ENCODE data around the gene COL7A1. TPM values are rescaled to one million over a fixed set of nuclear protein-coding genes. Genes with fewer than 3 reads are reported as not detected.

The COL7A1 gene
- total and polyA plus RNA-seq, 2 of the 8 experiments (the other 6 are each of a cell fraction or from before 2014, with no cell fraction given): 10.7 to 13.9 TPM

DNA sequence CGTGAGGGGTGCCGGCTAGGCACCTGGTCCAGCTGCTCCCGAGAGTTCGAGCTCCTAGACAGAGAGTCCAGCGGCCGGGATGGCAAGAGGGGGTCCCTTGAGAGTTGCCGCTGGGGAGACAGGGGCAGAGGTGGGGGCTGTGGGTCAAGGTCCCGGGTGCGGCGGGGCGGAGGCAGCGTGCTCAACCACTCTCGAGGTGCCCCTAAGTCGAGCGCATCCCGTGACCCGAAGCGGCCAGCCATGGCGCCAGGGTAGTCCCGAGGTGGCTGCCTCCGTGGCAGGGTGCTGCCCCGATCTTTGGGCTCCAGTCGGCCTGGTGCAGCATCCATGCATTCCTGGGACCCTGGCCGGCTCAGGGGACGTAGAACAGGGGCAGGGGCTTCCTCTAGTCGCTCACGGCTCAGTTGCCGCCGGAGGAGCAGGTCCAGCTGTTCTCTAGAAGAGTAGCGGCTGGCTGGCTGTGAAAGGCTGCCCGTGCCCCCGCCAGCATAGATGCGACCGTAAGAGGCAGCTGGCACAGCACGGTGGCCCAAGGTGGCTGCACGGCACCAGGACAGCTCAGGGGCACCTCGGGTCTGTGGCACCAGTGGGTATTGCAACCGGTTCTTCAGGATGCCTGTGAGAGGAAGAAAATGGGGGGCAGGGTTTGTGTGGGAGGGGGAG is 44.9 kb upstream of the COL7A1 start:
- Histone ChIP-seq H3K18ac (ENCODE audit: extremely low read depth, low read length) (no peak overlapping the region), H3K4me3 (ENCODE audit: extremely low read depth in 1 of 4, insufficient read depth in 2 of 4, low read depth in 3 of 4, low read length in 4 of 4) (no peak overlapping the region), H2BK120ac (replicated peaks; ENCODE audit: low read depth, low read length) (no peak overlapping the region), H3K4me2 (ENCODE audit: insufficient read depth in 1 of 2, low read depth in 2 of 2, low read length in 2 of 2) (no peak overlapping the region), H3K79me2 (ENCODE audit: control insufficient read depth in 1 of 2, insufficient read depth in 2 of 2, low read length in 2 of 2) (no peaks in the 10 kb centered on the region), H2AK5ac (ENCODE audit: low read depth, low read length) (no peak overlapping the region), H3K4me1 (replicated peaks in 1 of 4; ENCODE audit: control insufficient read depth in 3 of 4, insufficient read depth in 4 of 4, low read length in 3 of 4) (peaks cover 3 to 6% (median 4%) of the 10 kb centered on the region in 4 experiments), H3K56ac (replicated peaks; ENCODE audit: insufficient read length, low read depth, low read length) (no peak overlapping the region), H3K27ac (ENCODE audit: low read depth, low read length) (no peak overlapping the region), H4K8ac (ENCODE audit: extremely low read depth, insufficient read depth, low read length) (no peak overlapping the region), H2BK12ac (ENCODE audit: low read depth, low read length) (no peak overlapping the region), H4K20me1 (replicated peaks in 1 of 2; ENCODE audit: control insufficient read depth in 1 of 2, insufficient read depth in 2 of 2, low read length in 2 of 2) (peaks cover 3 to 7% of the 10 kb centered on the region in 2 experiments), H3K4ac (replicated peaks; ENCODE audit: insufficient read length, low read depth, low read length) (no peak overlapping the region), H2BK20ac (ENCODE audit: low read length) (no peak overlapping the region), H3K23ac (ENCODE audit: insufficient read length) (no peak overlapping the region), H3K9me3 (ENCODE audit: insufficient read depth in 2 of 2, low read depth in 1 of 2, low read length in 1 of 2) (no peaks in the 10 kb centered on the region), H2BK5ac (ENCODE audit: low read depth, low read length) (no peak overlapping the region), H4K91ac (replicated peaks; ENCODE audit: insufficient read length, low read length) (no peak overlapping the region), H2AFZ (ENCODE audit: low read length) (no peak overlapping the region), H3K27me3 (replicated peaks in 1 of 4; ENCODE audit: control insufficient read depth in 3 of 4, extremely low read depth in 1 of 4, insufficient read depth in 3 of 4, low read length in 3 of 4) (no peaks in the 10 kb centered on the region), H4K5ac (ENCODE audit: insufficient read length, low read depth, low read length) (no peak overlapping the region), H3K9ac (replicated peaks in 1 of 4; ENCODE audit: extremely low read depth in 1 of 4, low read depth in 3 of 4, low read length in 3 of 4) (no peak overlapping the region), H2BK15ac (ENCODE audit: low read length) (no peak overlapping the region), H3K36me3 (ENCODE audit: control insufficient read depth in 2 of 4, insufficient read depth in 4 of 4, low read length in 3 of 4) (peaks cover 3 to 29% (median 13%) of the 10 kb centered on the region in 4 experiments; a peak in 5 of 8 replicates), H3K79me1 (ENCODE audit: low read depth, low read length) (no peaks in the 10 kb centered on the region; the same call in 1 of the 2 replicates), H3K14ac (ENCODE audit: insufficient read length) (no peak overlapping the region), H3K23me2 (ENCODE audit: low read depth, low read length) (peaks cover 2% of the 10 kb centered on the region; the same call in 1 of the 2 replicates)
- no peak for TF ChIP-seq EGR1 (IDR thresholded peaks at IDR 0.05; ENCODE audit: borderline replicate concordance, low read depth, low read length)
- TF ChIP-seq JUN (IDR thresholded peaks at IDR 0.05; ENCODE audit: low read depth, low read length): no peak
- no peak for TF ChIP-seq CBX5 (IDR thresholded peaks at IDR 0.05; ENCODE audit: low read depth, low read length)
- TF ChIP-seq NRF1 (IDR thresholded peaks at IDR 0.05; ENCODE audit: low read depth, low read length): no peak
- TF ChIP-seq, protein P1, sequence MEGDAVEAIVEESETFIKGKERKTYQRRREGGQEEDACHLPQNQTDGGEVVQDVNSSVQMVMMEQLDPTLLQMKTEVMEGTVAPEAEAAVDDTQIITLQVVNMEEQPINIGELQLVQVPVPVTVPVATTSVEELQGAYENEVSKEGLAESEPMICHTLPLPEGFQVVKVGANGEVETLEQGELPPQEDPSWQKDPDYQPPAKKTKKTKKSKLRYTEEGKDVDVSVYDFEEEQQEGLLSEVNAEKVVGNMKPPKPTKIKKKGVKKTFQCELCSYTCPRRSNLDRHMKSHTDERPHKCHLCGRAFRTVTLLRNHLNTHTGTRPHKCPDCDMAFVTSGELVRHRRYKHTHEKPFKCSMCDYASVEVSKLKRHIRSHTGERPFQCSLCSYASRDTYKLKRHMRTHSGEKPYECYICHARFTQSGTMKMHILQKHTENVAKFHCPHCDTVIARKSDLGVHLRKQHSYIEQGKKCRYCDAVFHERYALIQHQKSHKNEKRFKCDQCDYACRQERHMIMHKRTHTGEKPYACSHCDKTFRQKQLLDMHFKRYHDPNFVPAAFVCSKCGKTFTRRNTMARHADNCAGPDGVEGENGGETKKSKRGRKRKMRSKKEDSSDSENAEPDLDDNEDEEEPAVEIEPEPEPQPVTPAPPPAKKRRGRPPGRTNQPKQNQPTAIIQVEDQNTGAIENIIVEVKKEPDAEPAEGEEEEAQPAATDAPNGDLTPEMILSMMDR (IDR thresholded peaks at IDR 0.05; ENCODE audit: control extremely low read depth in 1 of 3, insufficient read depth in 1 of 3, low read depth in 1 of 3, low read length in 3 of 3): no peak
- TF ChIP-seq CTBP2 (IDR thresholded peaks at IDR 0.05; ENCODE audit: borderline replicate concordance, insufficient read depth, insufficient read length, low read length): no peak
- no peak for TF ChIP-seq TAF1 (IDR thresholded peaks at IDR 0.05; ENCODE audit: low read depth, low read length)
- TF ChIP-seq EP300 (IDR thresholded peaks at IDR 0.05; ENCODE audit: borderline replicate concordance in 1 of 2, low read depth in 2 of 2, low read length in 2 of 2): no peak
- TF ChIP-seq GTF2F1 (IDR thresholded peaks at IDR 0.05; ENCODE audit: borderline replicate concordance, low read depth, low read length): no peak
- no peak for FAIRE-seq
- DNase-seq (ENCODE audit: low read depth in 1 of 2, low spot score in 2 of 2): no peak
- POLR2A ChIA-PET (ENCODE audit: partially characterized antibody): interaction anchor here (0.6 to 9.8 kb wide), 4 partner anchors 11 to 27 kb away, joined by 3 to 111 read pairs (median 47); partner anchors contain the start of gene CELSR3
- 96% methylated on average over 38 of the region's 38 CpGs; no CpG with 5 or more reads in 1 of the 2 experiments for WGBS, 2 experiments (ENCODE audit: extremely low coverage in 1 of 2, insufficient coverage in 1 of 2, insufficient read length in 1 of 2, insufficient replicate concordance in 2 of 2, low coverage in 1 of 2, low lambda C conversion rate in 2 of 2, missing lambda C conversion rate in 1 of 2)
- CTCF ChIA-PET (ENCODE audit: partially characterized antibody): interaction anchor here (2.0 to 2.5 kb wide), 3 partner anchors 16 to 81 kb away, joined by 5 to 9 read pairs (median 7); no protein-coding TSS in a partner anchor

Measured in H1 (cell line).